ENCODE data around the gene STAT5B. TPM values are rescaled to one million over a fixed set of nuclear protein-coding genes. Genes with fewer than 3 reads are reported as not detected.
A peak's percentile ranks its signal among the peaks of the same experiment; 100 is the strongest.

The STAT5B gene
- total RNA-seq (2016; rRNA removed; fragmentation: Illumina TruSeq; extraction: Trizol) (17.2 and 21.0 TPM in 2 replicates), polyA plus RNA-seq (2011; rRNA removed) (42.8 and 44.8 TPM in 2 replicates), polyA minus RNA-seq (2011; rRNA and poly(A)+ RNA removed; ENCODE audit: low replicate concordance) (35.0 and 59.1 TPM in 2 replicates), Bru-seq, nascent RNA (percentile 61 among the genes with signal in this experiment), BruChase-seq, experiment 1, labeled RNA remaining after a 6-hour chase (percentile 69 among the genes with signal in this experiment), BruChase-seq, experiment 2, labeled RNA remaining after a 2-hour chase (percentile 66 among the genes with signal in this experiment)
- 8.8 and 10.4 TPM in 2 replicates for total RNA-seq (2016; cell fraction: cytosol; rRNA removed; fragmentation: Illumina TruSeq; extraction: Trizol; ENCODE audit: low read depth)
- 14.8 and 23.5 TPM in 2 replicates for total RNA-seq (2016; cell fraction: insoluble cytoplasmic fraction; rRNA removed; fragmentation: Illumina TruSeq; extraction: Trizol)
- total RNA-seq (2016; cell fraction: membrane; rRNA removed; fragmentation: Illumina TruSeq; extraction: Trizol): 13.7 and 14.6 TPM in 2 replicates
- total RNA-seq (2016; cell fraction: nucleus; rRNA removed; fragmentation: Illumina TruSeq; extraction: Trizol): 21.1 and 22.8 TPM in 2 replicates
- 18.5 and 22.6 TPM in 2 replicates for polyA plus RNA-seq (2011; cell fraction: cytosol; rRNA removed)
- polyA plus RNA-seq (2011; cell fraction: nucleus; rRNA removed): 110 and 115 TPM in 2 replicates
- 27.0 and 34.0 TPM in 2 replicates for polyA plus RNA-seq (2012)
- polyA plus RNA-seq (2016; cell fraction: cytosol; fragmentation: Illumina TruSeq; extraction: Trizol; ENCODE audit: low read depth): 3.0 and 3.2 TPM in 2 replicates
- polyA plus RNA-seq (2016; cell fraction: insoluble cytoplasmic fraction; fragmentation: Illumina TruSeq; extraction: Trizol; ENCODE audit: low read depth): 13.9 and 18.4 TPM in 2 replicates
- polyA plus RNA-seq (2016; cell fraction: membrane; fragmentation: Illumina TruSeq; extraction: Trizol; ENCODE audit: low read depth): 8.2 and 9.4 TPM in 2 replicates
- 73.9 and 77.3 TPM in 2 replicates for polyA plus RNA-seq (2016; cell fraction: nucleus; fragmentation: Illumina TruSeq; extraction: Trizol; ENCODE audit: insufficient read depth, low read depth)
- polyA minus RNA-seq (2011; cell fraction: cytosol; rRNA and poly(A)+ RNA removed): 14.9 and 16.6 TPM in 2 replicates
- polyA minus RNA-seq (2011; cell fraction: nucleus; rRNA and poly(A)+ RNA removed): 36.8 and 37.1 TPM in 2 replicates
- long read RNA-seq, experiment 1, partial matches to known transcripts: 2 of 6 reads
- long read RNA-seq, experiment 1, other reads (novel, unspliced or antisense): 4 of 6 reads
- long read RNA-seq, experiment 2, full-length matches to known transcripts: 13 of 52 reads
- long read RNA-seq, experiment 2, partial matches to known transcripts: 12 of 52 reads
- long read RNA-seq, experiment 2, other reads (novel, unspliced or antisense): 27 of 52 reads

DNA sequence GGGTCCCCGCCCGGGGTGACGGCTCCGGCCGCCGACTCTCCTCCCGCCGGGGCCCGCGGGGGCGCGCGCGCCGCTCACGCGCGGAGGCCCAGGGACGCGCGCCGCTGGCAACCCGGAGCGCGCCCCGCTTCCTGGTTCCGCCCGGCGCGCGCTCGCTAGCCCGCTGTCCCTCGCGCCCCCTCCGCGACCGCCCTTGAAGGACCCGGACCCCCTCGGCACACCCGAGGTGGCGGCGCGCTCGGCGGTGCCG, at the start of gene STAT5B:
TSS of gene STAT5B (minus strand) at position 33 of the 250 bp plus-strand sequence. CDS start 44,264 bp downstream, outside the sequence.
- intact Hi-C loops (cut with micrococcal nuclease; ENCODE audit: unreplicated experiment) (no loop called here), in situ Hi-C loops (cut with HindIII; ENCODE audit: extremely low pct_ligation_motif_present, low pct_unique_long_range_greater_than_20kb) (no loop called here)
- peak; percentile 20; the same call in 2 of the 3 replicates for ATAC-seq
- Histone ChIP-seq H3K4me1 (ENCODE audit: insufficient read depth, low read length) (peaks cover 63% of the 10 kb centered on the region), H3K4me2 (ENCODE audit: low read depth, low read length) (peak within 1 kb of the TSS; percentile 97), H3K79me2 (ENCODE audit: insufficient read depth, low read length) (peaks cover 45% of the 10 kb centered on the region), H3K36me3 (replicated peaks in 1 of 2; ENCODE audit: control insufficient read depth in 1 of 2, insufficient read depth in 2 of 2, low read length in 2 of 2) (no peaks in the 10 kb centered on the region), H2AFZ (ENCODE audit: low read length) (no peak within 1 kb of the TSS), H3K9me3 (ENCODE audit: low read length) (no peaks in the 10 kb centered on the region), H3K27ac (ENCODE audit: extremely low read length, insufficient read depth, low read length) (peak within 1 kb of the TSS; percentile 94), H3K27me3 (ENCODE audit: control insufficient read depth in 1 of 2, insufficient read depth in 2 of 2, low read length in 2 of 2) (peaks cover 0 to 9% of the 10 kb centered on the region in 2 experiments; a peak in 2 of 5 replicates), H4K20me1 (ENCODE audit: insufficient read depth, low read length) (no peaks in the 10 kb centered on the region; the same call in 1 of the 2 replicates), H3K9ac (ENCODE audit: insufficient read depth, low read depth, low read length) (peak within 1 kb of the TSS; percentile 92), H3K4me3 (replicated peaks in 1 of 3; ENCODE audit: insufficient read depth in 1 of 3, low read depth in 2 of 3, low read length in 3 of 3) (peak within 1 kb of the TSS; percentile 81 to 96 (median 91))
- no CpG with 5 or more reads among the region's 47 CpGs for WGBS (ENCODE audit: low lambda C conversion rate)
- BruUV-seq (replicated peaks): no TSS peak
- no peak for DNase-seq (ENCODE audit: low spot score)
- ChIA-PET POLR2A (interaction anchor here (1.2 to 3.6 kb wide), 5 partner anchors 28 to 588 kb away, joined by 3 to 21 read pairs (median 4); no protein-coding TSS in a partner anchor), CTCF (ENCODE audit: low intra/inter-chr PET ratio, low total read pairs) (no interaction called here)
- FAIRE-seq: no peak
- peak in 1 of 2 experiments; percentile 67; a peak in 1 of 4 replicates for TF ChIP-seq POLR2A (IDR thresholded peaks at IDR 0.05; ENCODE audit: insufficient read depth in 1 of 2, low read depth in 2 of 2, low read length in 2 of 2)
- TF ChIP-seq, protein P1, sequence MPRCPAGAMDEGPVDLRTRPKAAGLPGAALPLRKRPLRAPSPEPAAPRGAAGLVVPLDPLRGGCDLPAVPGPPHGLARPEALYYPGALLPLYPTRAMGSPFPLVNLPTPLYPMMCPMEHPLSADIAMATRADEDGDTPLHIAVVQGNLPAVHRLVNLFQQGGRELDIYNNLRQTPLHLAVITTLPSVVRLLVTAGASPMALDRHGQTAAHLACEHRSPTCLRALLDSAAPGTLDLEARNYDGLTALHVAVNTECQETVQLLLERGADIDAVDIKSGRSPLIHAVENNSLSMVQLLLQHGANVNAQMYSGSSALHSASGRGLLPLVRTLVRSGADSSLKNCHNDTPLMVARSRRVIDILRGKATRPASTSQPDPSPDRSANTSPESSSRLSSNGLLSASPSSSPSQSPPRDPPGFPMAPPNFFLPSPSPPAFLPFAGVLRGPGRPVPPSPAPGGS (CRISPR knock-in tag; IDR thresholded peaks at IDR 0.05): 0 out of 2 replicates have a peak, but pooled peaks have one; percentile 50
- no peak for TF ChIP-seq ADNP (CRISPR knock-in tag; IDR thresholded peaks at IDR 0.05)
- TF ChIP-seq ARHGAP35 (CRISPR knock-in tag; IDR thresholded peaks at IDR 0.05; ENCODE audit: borderline replicate concordance): no peak
- TF ChIP-seq NKX3-1 (CRISPR knock-in tag; IDR thresholded peaks at IDR 0.05): no peak
- TF ChIP-seq EEA1 (CRISPR knock-in tag; IDR thresholded peaks at IDR 0.05; ENCODE audit: borderline replicate concordance): no peak
- TF ChIP-seq, protein P2, sequence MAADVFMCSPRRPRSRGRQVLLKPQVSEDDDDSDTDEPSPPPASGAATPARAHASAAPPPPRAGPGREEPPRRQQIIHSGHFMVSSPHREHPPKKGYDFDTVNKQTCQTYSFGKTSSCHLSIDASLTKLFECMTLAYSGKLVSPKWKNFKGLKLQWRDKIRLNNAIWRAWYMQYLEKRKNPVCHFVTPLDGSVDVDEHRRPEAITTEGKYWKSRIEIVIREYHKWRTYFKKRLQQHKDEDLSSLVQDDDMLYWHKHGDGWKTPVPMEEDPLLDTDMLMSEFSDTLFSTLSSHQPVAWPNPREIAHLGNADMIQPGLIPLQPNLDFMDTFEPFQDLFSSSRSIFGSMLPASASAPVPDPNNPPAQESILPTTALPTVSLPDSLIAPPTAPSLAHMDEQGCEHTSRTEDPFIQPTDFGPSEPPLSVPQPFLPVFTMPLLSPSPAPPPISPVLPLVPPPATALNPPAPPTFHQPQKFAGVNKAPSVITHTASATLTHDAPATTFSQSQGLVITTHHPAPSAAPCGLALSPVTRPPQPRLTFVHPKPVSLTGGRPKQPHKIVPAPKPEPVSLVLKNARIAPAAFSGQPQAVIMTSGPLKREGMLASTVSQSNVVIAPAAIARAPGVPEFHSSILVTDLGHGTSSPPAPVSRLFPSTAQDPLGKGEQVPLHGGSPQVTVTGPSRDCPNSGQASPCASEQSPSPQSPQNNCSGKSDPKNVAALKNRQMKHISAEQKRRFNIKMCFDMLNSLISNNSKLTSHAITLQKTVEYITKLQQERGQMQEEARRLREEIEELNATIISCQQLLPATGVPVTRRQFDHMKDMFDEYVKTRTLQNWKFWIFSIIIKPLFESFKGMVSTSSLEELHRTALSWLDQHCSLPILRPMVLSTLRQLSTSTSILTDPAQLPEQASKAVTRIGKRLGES (CRISPR knock-in tag; IDR thresholded peaks at IDR 0.05; ENCODE audit: borderline replicate concordance): no peak
- peak; percentile 57; the same call in 1 of the 2 replicates for TF ChIP-seq SIN3A (IDR thresholded peaks at IDR 0.05; ENCODE audit: borderline replicate concordance, low read depth, low read length)
- peak; percentile 36; the same call in 1 of the 2 replicates for TF ChIP-seq ZSCAN31 (CRISPR knock-in tag; IDR thresholded peaks at IDR 0.05; ENCODE audit: low read depth)
- TF ChIP-seq NFE2L2 (IDR thresholded peaks at IDR 0.05; ENCODE audit: low read length): no peak
- TF ChIP-seq, protein P3, sequence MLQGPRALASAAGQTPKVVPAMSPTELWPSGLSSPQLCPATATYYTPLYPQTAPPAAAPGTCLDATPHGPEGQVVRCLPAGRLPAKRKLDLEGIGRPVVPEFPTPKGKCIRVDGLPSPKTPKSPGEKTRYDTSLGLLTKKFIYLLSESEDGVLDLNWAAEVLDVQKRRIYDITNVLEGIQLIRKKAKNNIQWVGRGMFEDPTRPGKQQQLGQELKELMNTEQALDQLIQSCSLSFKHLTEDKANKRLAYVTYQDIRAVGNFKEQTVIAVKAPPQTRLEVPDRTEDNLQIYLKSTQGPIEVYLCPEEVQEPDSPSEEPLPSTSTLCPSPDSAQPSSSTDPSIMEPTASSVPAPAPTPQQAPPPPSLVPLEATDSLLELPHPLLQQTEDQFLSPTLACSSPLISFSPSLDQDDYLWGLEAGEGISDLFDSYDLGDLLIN (CRISPR knock-in tag; IDR thresholded peaks at IDR 0.05; ENCODE audit: borderline replicate concordance): no peak
- no peak for TF ChIP-seq ZNF34 (CRISPR knock-in tag; IDR thresholded peaks at IDR 0.05; ENCODE audit: borderline replicate concordance)
- no peak for TF ChIP-seq DNMT3B (CRISPR knock-in tag; conservative IDR thresholded peaks at IDR 0.05)
- TF ChIP-seq ZNF335 (CRISPR knock-in tag; IDR thresholded peaks at IDR 0.05): no peak
